ENCODE data around the gene SEMA4A. TPM values are rescaled to one million over a fixed set of nuclear protein-coding genes. Genes with fewer than 3 reads are reported as not detected.

The SEMA4A gene
- total and polyA plus RNA-seq, 9 of the 15 experiments (the other 6 are each of a cell fraction or from before 2014, with no cell fraction given), result 0.04 to 1.7 (median 0.45) TPM

DNA sequence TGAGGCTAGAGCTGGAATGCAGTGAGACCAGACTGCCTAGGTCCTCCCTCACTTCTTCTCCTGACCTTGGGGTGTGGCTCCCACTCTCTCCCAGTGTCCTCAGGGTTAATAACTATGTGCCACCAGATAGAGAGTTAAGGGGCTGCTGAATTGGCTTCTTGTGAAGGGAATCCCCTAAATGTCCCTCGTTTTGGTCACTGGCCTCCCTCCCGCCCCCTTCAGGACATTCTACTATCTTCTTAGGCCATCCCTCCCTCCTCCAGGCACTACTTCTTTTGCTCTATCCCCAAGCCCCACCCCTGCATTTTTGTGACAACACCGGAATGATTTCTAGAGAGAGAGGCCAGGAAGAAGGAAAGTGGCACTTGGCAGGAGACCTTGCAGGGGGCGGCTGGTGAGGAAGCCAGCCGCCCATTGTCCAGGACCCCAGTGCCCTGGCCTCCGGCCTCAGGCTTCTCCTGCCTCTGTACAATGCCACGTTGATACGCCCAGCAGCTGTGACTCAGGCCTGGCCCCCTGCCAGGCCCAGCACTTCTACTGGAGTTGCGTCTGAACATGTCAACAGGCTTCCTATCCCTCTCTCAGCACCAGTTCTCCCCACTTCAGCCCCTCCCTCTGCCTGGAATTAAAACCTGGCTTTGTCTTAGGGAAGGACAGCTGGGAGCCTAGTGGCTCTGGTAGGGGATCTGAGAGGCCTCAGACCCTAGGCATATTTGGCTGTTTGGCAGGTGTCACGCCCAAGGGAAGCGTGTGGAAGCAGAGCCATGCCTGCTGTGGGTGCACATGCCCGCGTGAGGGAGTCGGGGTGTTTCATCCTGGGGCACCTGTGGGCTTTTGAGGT lies 29.8 kb upstream of the SEMA4A start (continued):
- TF ChIP-seq MTA2 (IDR thresholded peaks at IDR 0.05; ENCODE audit: low read depth) (no peak), EWSR1 (IDR thresholded peaks at IDR 0.05; ENCODE audit: borderline replicate concordance, low read depth, partially characterized antibody) (no peak), AFF4 (CRISPR knock-in tag; IDR thresholded peaks at IDR 0.05) (no peak), SMARCA4 (IDR thresholded peaks at IDR 0.05) (peak; percentile 77; the same call in 1 of the 2 replicates), ATF6 (CRISPR knock-in tag; IDR thresholded peaks at IDR 0.05) (no peak; the same call in 1 of the 2 replicates), ZNF212 (CRISPR knock-in tag; IDR thresholded peaks at IDR 0.05) (no peak), GABPB2 (CRISPR knock-in tag; conservative IDR thresholded peaks at IDR 0.05) (no peak), TAF1 (IDR thresholded peaks at IDR 0.05; ENCODE audit: control insufficient read depth, extremely low read depth, insufficient read depth, low read length, severe bottlenecking) (no peak), HOMEZ (CRISPR knock-in tag; IDR thresholded peaks at IDR 0.05) (no peak), PHF8 (IDR thresholded peaks at IDR 0.05; ENCODE audit: borderline replicate concordance, low read length) (peak; percentile 47; the same call in 1 of the 2 replicates)
- TF ChIP-seq, protein P1, sequence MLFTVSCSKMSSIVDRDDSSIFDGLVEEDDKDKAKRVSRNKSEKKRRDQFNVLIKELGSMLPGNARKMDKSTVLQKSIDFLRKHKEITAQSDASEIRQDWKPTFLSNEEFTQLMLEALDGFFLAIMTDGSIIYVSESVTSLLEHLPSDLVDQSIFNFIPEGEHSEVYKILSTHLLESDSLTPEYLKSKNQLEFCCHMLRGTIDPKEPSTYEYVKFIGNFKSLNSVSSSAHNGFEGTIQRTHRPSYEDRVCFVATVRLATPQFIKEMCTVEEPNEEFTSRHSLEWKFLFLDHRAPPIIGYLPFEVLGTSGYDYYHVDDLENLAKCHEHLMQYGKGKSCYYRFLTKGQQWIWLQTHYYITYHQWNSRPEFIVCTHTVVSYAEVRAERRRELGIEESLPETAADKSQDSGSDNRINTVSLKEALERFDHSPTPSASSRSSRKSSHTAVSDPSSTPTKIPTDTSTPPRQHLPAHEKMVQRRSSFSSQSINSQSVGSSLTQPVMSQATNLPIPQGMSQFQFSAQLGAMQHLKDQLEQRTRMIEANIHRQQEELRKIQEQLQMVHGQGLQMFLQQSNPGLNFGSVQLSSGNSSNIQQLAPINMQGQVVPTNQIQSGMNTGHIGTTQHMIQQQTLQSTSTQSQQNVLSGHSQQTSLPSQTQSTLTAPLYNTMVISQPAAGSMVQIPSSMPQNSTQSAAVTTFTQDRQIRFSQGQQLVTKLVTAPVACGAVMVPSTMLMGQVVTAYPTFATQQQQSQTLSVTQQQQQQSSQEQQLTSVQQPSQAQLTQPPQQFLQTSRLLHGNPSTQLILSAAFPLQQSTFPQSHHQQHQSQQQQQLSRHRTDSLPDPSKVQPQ (CRISPR knock-in tag; IDR thresholded peaks at IDR 0.05; ENCODE audit: borderline replicate concordance), result no peak
- TF ChIP-seq, protein P2, sequence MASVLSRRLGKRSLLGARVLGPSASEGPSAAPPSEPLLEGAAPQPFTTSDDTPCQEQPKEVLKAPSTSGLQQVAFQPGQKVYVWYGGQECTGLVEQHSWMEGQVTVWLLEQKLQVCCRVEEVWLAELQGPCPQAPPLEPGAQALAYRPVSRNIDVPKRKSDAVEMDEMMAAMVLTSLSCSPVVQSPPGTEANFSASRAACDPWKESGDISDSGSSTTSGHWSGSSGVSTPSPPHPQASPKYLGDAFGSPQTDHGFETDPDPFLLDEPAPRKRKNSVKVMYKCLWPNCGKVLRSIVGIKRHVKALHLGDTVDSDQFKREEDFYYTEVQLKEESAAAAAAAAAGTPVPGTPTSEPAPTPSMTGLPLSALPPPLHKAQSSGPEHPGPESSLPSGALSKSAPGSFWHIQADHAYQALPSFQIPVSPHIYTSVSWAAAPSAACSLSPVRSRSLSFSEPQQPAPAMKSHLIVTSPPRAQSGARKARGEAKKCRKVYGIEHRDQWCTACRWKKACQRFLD (CRISPR knock-in tag; IDR thresholded peaks at IDR 0.05), result peak; percentile 31; the same call in 1 of the 2 replicates
